Activated T-cell treated with anti-CD3 and anti-CD28 coated beads, Interleukin-2, amount 50 U/mL, for 24 hours (primary cell): Measurements from ENCODE around the gene GALNT2.

Source experiments
- DNase-seq: peaks from one replicate; pipeline ENCODE4 v3.0.0-alpha.2; 2020
- H3K27ac Mint-ChIP-seq: 2 replicates; pipeline ENCODE4 v1.8.0; 2020; ENCODE audit warnings: mild to moderate bottlenecking, mixed read lengths
- H3K27me3 Mint-ChIP-seq: 2 replicates; pipeline ENCODE4 v1.8.0; 2020; ENCODE audit warnings: mixed read lengths
- H3K36me3 Mint-ChIP-seq: 2 replicates; pipeline ENCODE4 v1.8.0; 2020; ENCODE audit warnings: low read depth, mixed read lengths
- H3K4me1 Mint-ChIP-seq: 2 replicates; pipeline ENCODE4 v1.8.0; 2020; ENCODE audit warnings: low read depth, mixed read lengths
- H3K4me3 Mint-ChIP-seq: 2 replicates; pipeline ENCODE4 v1.8.0; 2020; ENCODE audit warnings: mild to moderate bottlenecking, moderate library complexity, mixed read lengths
- H3K9me3 Mint-ChIP-seq: 2 replicates; pipeline ENCODE4 v1.8.0; 2020; ENCODE audit warnings: mixed read lengths

GALNT2 gene

DNA sequence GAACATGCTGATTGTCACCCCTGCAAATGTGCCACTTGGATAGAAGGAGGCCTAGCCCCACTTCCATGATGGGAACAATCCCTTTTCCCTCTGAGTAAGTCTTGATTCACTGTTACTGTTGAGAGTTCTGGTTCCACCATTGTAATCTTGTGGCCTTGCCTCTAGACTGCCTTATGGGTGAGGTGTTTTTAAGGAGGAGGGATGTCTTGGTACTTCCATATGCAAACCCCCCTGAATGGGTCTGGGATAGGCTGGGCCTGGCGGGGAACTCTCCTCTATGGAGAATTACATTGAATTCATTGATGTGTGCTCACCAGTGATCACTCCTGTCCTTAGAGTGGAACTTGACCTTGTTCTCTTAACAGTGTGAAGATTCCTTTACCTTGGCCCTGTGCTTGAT, 5.8 kb downstream of the GALNT2 start:
- DNase-seq, result no peak
- no peaks in the 10 kb centered on the region for H3K9me3 Mint-ChIP-seq
- H3K4me3 Mint-ChIP-seq, result no peak overlapping the region
- H3K27ac Mint-ChIP-seq, result peak overlapping the region; percentile 1
- H3K4me1 Mint-ChIP-seq, result peaks cover 82% of the 10 kb centered on the region
- H3K36me3 Mint-ChIP-seq, result peaks cover 49% of the 10 kb centered on the region
- H3K27me3 Mint-ChIP-seq, result no peaks in the 10 kb centered on the region

DNA sequence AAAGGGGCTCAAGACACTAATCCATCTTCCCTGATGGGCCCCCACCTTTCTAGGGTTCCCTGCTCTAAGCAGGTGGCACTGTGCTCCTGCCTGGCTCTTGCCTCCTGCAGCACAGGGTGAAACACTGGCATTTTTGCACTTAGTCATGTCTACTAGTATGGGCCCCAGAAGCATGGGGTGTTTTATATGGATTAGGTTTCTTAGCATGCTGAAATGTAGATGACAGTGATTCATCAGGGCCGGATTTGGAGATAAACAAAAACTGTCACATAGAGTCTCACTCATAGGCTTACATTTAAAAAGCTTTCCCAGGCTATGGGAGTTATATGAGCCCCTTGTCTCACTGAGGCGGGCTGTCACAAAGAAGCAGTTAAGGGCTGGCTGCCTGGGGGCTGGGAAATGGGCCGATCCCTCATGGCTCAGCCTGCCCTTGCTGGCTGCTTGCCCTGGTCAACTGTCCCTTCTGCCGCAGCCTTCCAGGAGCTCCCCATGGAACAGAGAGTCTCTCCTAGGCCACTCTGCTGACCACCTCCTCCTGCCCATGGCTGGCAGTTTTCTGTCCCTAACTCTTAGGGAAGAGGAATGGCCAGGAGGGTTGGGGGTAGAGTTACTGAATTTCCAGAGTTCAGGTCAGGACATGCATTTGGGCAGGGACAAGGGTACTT, 6.5 kb downstream of the GALNT2 start:
- H3K4me1 Mint-ChIP-seq, result peaks cover 84% of the 10 kb centered on the region
- H3K27ac Mint-ChIP-seq, result peak overlapping the region; percentile 16
- peaks cover 46% of the 10 kb centered on the region for H3K36me3 Mint-ChIP-seq
- H3K4me3 Mint-ChIP-seq, result no peak overlapping the region
- H3K9me3 Mint-ChIP-seq, result no peaks in the 10 kb centered on the region
- no peak for DNase-seq
- H3K27me3 Mint-ChIP-seq, result no peaks in the 10 kb centered on the region

DNA sequence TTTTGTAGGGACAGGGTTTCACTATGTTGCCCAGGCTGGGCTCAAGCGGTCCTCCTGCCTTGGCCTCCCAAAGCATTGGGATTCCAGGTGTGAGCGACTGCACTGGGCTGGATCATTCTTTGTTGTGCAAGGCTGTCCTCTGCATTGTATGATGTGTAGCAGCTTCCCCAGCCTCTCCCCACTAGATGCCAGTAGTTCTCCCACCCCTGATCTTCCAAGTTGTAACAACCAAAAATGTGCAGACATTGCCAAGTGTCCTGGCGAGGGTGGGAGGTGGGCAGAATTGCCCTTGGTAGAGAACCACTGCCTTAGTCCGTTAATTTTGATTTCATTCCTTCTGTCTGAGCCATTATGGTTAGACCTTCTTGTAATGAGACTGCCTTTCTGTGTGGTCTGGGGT, 7.2 kb downstream of the GALNT2 start:
- peak overlapping the region; percentile 16 for H3K27ac Mint-ChIP-seq
- no peaks in the 10 kb centered on the region for H3K27me3 Mint-ChIP-seq

DNA sequence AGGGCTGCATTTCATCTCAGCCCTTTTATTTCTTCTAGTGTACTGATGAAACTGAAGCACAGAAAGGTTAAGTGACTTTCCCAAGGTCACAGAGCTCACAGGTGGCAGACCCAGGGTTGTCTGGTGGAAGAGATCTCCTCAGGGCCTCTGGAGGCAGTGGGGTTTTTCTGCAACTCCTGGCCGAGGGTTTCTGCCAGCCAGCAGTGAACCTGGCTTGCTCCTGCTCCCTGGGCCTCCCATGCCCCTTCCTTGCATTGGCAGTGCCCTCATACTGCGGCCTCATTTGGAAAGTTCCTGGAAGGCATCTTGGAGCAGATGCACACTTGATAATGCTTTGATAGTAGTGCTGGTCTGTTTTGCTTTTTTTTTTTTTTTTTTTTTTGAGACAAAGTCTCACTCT, 7.7 kb downstream of the GALNT2 start:
- H3K27me3 Mint-ChIP-seq, result no peaks in the 10 kb centered on the region
- peaks cover 81% of the 10 kb centered on the region for H3K4me1 Mint-ChIP-seq
- no peak overlapping the region for H3K4me3 Mint-ChIP-seq

More for the DNA sequence above, 7.2 kb downstream of the GALNT2 start:
- H3K9me3 Mint-ChIP-seq, result no peaks in the 10 kb centered on the region
- H3K4me3 Mint-ChIP-seq, result no peak overlapping the region
- H3K4me1 Mint-ChIP-seq, result peaks cover 81% of the 10 kb centered on the region
- no peak for DNase-seq
- peaks cover 41% of the 10 kb centered on the region for H3K36me3 Mint-ChIP-seq

DNA sequence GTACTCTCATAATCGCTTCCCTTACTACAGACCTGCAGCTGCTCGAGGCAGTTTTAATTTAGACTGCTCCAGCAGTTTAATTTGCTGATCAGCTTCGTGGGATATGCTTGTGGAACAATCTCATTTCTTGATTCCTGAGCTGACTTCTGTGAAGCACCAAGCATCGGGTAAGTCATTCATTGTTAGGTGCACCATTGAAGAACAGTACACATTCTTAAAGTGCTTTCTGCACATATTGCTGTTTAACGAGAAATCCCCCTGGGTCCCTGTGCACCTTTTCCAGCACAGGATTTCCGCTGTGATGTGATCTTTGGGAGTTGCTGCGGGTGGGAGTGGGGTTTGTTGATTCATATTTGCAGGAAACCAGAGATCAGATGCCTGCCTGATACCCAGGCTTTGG, 9.1 kb downstream of the GALNT2 start:
- peaks cover 49% of the 10 kb centered on the region for H3K36me3 Mint-ChIP-seq
- peak overlapping the region; percentile 37 for H3K4me3 Mint-ChIP-seq
- H3K27me3 Mint-ChIP-seq, result no peaks in the 10 kb centered on the region
- peak overlapping the region; percentile 95 for H3K27ac Mint-ChIP-seq
- H3K9me3 Mint-ChIP-seq, result no peaks in the 10 kb centered on the region
- H3K4me1 Mint-ChIP-seq, result peaks cover 74% of the 10 kb centered on the region
- no peak for DNase-seq

More for the DNA sequence above, 7.7 kb downstream of the GALNT2 start:
- DNase-seq, result no peak
- peaks cover 43% of the 10 kb centered on the region for H3K36me3 Mint-ChIP-seq
- H3K27ac Mint-ChIP-seq, result peak overlapping the region; percentile 37
- H3K9me3 Mint-ChIP-seq, result no peaks in the 10 kb centered on the region

DNA sequence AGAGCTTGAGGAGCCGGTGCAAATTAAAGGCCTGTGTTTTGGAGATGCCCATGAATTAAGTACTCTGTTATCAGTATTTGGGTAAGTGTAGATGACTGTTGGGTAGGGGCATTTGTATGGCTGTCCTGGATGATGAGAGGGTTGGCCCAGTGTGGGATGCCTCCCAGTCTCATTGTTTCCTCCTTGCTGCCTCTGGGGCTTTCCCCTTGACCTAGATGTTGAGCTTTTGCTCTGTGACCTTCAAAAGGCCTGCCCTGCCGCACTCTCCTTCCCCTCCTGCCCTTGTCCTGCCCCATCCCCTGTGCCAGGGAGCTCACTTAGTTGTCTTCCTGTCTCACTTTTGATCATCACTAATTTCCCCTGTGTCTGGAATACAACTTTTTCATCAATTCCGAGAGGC, 10.0 kb downstream of the GALNT2 start:
- DNase-seq, result no peak
- Mint-ChIP-seq H3K36me3 (peaks cover 57% of the 10 kb centered on the region), H3K27me3 (no peaks in the 10 kb centered on the region), H3K4me1 (peaks cover 68% of the 10 kb centered on the region), H3K4me3 (peak overlapping the region; percentile 26), H3K9me3 (no peaks in the 10 kb centered on the region), H3K27ac (peak overlapping the region; percentile 95)

DNA sequence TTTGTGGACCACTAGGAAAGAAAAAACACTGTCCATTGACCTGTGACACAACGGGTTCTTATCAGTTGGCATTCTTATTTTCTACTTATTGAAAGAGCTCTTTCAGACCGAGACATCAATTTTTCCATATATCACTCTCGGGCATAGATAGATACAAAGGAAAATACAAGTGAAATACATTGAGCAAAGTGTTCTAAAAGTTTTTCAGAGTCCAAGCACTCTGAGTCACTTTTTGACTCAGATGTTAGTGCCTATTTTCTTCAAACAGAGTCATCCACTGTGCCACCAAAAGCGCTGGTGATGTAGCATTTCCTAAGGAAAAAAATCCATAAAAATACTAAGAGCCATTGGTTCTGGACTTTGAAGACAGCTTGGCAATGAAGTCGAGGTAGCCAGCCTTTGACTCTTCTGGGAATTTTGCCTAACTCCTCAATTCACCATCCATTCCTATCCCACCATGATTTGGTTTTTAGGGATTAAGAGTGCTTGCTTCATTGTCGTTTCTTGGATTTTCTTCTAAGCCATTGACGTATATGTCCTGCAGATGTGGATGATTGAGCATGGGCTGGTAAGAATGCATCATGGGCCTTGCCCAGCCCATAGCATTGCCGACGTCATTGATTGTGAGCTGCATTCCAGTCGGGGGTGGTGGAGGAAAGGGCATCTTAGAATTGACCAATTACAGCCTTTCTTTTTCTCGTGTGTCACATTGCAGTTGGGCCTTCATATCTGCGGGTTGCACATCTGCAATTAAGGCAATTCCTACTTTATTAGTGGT, 10.6 kb downstream of the GALNT2 start:
- Mint-ChIP-seq H3K9me3 (peaks cover 4% of the 10 kb centered on the region), H3K27ac (peak overlapping the region; percentile 95), H3K4me1 (peaks cover 71% of the 10 kb centered on the region), H3K4me3 (peak overlapping the region; percentile 26), H3K27me3 (no peaks in the 10 kb centered on the region), H3K36me3 (peaks cover 63% of the 10 kb centered on the region)
- DNase-seq, result no peak

DNA sequence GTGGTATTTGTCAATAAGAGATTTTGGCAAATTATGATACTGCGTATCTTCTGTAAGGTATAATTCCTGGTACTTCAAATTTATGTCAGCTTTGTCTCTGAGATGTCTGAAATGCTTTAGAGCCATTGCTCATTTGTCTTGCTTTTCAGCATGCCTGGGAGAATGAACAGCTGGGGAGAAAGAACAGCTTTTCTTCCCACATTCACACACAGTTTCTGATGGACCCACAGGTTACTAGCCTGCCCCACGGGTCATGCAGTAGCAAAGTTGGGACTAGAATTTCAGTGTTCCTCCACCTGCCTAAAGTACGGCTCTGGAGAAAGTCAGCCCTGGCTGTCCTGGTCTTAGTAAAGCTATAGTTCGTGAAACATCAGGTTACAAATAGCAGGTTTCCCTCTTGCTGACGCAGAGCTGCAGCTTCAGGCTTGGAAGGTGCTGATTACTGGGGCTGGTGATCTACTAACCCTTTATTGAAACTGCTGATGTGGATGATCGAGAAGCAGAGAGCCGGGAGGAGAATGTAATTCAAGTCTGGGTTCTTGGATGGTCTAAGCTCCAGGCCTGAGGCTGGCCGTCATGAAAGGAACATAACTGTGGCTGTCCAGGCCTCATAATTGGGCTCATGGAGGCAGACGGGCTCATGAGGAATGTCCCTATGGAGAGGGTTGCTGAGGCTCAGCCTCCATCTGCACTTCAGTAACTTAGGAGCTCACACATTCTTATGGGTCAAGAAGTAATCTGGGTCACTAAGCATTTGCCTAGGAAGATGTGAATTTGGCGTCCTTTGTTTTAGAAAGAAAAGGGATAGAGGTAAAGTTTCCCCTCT, 12.4 kb downstream of the GALNT2 start:
- Mint-ChIP-seq H3K9me3 (peaks cover 6% of the 10 kb centered on the region), H3K27ac (peak overlapping the region; percentile 60), H3K36me3 (peaks cover 71% of the 10 kb centered on the region), H3K4me3 (no peak overlapping the region), H3K27me3 (no peaks in the 10 kb centered on the region), H3K4me1 (peaks cover 71% of the 10 kb centered on the region)
- DNase-seq, result no peak

DNA sequence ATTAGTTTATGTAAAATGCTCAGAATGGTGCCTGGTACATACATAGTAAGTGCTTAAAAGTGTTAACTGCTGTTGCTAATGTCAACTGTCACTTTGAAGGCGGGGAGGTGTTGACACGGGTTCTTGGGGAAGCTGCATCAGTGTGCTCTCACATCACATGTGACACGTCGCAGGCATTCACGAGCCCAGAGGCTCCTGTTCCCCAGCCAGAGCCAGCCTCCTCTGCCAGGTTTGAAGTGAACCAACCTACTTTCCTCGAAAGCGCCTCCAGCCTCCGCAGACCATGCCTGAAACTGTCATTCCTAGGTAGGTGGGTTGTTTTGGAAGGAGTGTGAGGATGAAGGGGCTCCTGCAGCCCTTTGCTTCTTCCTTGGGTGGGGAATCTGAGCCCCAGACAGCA, 13.8 kb downstream of the GALNT2 start:
- Mint-ChIP-seq H3K27me3 (no peaks in the 10 kb centered on the region), H3K36me3 (peaks cover 68% of the 10 kb centered on the region), H3K9me3 (peaks cover 6% of the 10 kb centered on the region), H3K27ac (peak overlapping the region; percentile 12), H3K4me1 (peaks cover 79% of the 10 kb centered on the region), H3K4me3 (no peak overlapping the region)
- no peak for DNase-seq

DNA sequence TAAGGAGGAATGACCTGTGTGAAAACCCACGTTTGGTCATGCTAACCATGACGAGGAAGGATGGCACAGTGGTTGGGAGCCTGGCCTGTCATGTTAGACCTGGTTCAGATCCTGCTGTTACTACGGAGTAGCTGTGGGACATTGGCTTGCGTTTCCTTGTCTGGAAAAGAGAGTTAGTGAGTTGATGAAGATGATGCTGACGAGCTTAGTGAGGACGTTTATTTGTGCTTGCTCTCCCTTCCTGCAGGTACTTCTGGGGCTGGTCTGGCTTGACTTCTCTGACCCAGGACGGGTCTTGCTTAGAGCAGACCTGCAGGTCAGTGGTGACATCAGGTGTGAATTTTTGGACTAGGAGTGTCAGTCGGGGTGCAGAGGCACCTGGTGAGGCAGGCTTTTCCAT, 14.7 kb downstream of the GALNT2 start:
- no peak for DNase-seq
- peaks cover 79% of the 10 kb centered on the region for H3K4me1 Mint-ChIP-seq
- H3K36me3 Mint-ChIP-seq, result peaks cover 59% of the 10 kb centered on the region
- H3K4me3 Mint-ChIP-seq, result no peak overlapping the region
- no peaks in the 10 kb centered on the region for H3K27me3 Mint-ChIP-seq
- H3K9me3 Mint-ChIP-seq, result peaks cover 6% of the 10 kb centered on the region
- H3K27ac Mint-ChIP-seq, result peak overlapping the region; percentile 92

DNA sequence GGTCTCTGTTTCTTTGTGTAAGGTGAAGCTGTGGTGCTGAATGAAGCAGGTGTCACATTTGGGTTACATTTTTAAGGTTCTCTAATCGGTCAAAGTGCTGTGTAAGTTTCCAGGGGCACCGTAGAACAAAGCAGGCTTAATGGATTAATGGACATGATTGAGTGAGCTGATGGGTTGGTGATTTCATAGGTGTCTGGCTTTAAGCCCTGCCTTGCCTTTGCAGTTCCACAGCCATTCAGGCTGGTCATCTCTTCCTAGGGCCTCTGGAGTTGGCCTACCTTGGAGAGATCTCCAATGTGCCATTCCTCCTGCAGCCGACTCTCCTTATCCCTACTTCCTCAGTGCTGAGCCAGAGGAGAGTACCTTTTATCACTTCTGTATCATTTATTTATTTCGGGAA, 15.2 kb downstream of the GALNT2 start:
- H3K36me3 Mint-ChIP-seq, result peaks cover 54% of the 10 kb centered on the region
- DNase-seq, result no peak
- H3K4me1 Mint-ChIP-seq, result peaks cover 79% of the 10 kb centered on the region
- H3K9me3 Mint-ChIP-seq, result peaks cover 6% of the 10 kb centered on the region
- peak overlapping the region; percentile 92 for H3K27ac Mint-ChIP-seq
- H3K4me3 Mint-ChIP-seq, result no peak overlapping the region
- H3K27me3 Mint-ChIP-seq, result no peaks in the 10 kb centered on the region

DNA sequence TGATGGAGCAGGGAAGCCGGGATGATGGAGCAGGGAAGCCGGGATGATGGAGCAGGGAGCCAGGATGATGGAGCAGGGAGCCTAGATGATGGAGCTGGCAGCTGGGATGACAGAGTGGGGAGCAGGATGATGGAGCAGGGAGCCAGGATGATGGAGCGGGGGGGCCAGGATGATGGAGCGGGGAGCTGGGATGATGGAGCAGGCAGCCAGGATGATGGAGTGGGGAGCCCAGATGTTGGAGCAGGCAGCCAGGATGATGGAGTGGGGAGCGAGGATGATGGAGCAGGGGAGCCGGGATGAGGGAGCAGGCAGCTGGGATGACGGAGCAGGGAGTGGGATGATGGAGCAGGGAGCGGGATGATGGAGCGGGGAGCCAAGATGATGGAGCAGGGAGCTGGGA, 16.0 kb downstream of the GALNT2 start:
- no peak overlapping the region for H3K4me3 Mint-ChIP-seq
- peaks cover 50% of the 10 kb centered on the region for H3K36me3 Mint-ChIP-seq
- H3K27me3 Mint-ChIP-seq, result no peaks in the 10 kb centered on the region
- H3K27ac Mint-ChIP-seq, result peak overlapping the region; percentile 92
- H3K4me1 Mint-ChIP-seq, result peaks cover 79% of the 10 kb centered on the region
- H3K9me3 Mint-ChIP-seq, result peaks cover 6% of the 10 kb centered on the region
- no peak for DNase-seq

DNA sequence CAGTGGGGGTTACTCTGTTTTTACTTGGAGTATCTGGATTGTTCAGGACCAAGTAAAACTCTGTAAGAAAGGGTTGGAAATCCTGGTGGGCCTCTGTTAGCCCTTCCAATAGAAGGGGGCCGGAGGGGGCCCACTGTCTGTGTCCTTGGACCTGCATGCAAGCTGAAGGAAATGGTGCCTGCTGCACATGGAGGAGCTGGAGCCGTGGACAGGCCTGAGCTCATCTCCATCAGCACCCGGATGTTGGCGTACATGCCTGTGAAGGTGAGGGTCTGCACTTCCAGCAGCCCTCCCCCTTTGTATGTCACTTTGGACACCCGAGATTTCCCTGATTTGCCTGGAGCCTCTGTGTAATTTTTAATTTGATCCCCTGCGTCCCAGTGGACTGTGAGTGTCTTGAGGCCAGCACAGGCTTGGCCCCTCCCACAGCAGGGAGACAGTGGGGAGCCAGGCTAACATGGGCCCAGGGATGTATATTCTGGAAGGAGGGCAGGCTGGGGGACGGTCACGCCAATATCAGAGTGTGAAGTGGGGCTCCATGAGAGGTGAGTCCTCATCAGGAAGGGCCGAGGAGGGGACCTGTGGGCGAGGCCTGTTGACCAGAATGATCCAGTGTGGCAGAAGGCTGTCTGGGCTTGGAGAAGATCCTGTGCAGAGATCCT, 16.8 kb downstream of the GALNT2 start:
- Mint-ChIP-seq H3K27ac (peak overlapping the region; percentile 92), H3K36me3 (peaks cover 55% of the 10 kb centered on the region), H3K27me3 (no peaks in the 10 kb centered on the region), H3K9me3 (peaks cover 6% of the 10 kb centered on the region), H3K4me3 (peak overlapping the region; percentile 50), H3K4me1 (peaks cover 82% of the 10 kb centered on the region)
- DNase-seq, result no peak
